ENCODE measurements around the gene KIF3C. TPM values are rescaled to one million over a fixed set of nuclear protein-coding genes. Genes with fewer than 3 reads are reported as not detected.
A peak's percentile ranks its signal among the peaks of the same experiment; 100 is the strongest.
"Not testable (repeated sequence)": the region's sequence is repeated elsewhere in the genome, so short reads cannot be mapped to it uniquely, and the experiment has no call there.

KIF3C gene
- total RNA-seq, 3 donors from 2014 or later, result 1.1 to 2.2 (median 1.7) TPM

DNA sequence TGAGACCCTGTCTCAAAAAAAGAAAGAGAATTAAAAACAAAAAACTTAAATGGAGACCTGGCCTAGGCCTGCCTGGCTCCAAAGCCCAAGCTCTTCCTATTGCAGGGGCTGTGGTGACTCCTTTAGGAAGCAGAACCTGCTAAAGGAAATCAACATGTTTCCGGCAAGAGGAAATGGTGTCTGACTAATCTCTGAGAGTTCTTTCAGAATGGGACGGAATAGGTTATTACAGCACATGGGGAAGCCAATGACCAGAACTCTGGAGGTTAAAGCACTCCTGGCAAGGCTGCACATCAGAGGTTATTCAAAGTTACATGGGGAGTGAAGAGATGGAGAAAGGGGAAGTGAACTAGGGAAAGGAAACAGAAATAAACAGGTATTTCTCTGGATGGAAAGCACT, 21.4 kb downstream of the KIF3C start:
- Mint-ChIP-seq H3K27me3 (ENCODE audit: low read depth) (no peaks in the 10 kb centered on the region), H3K4me3 (no peak overlapping the region), H3K9me3 (no peaks in the 10 kb centered on the region), H3K36me3 (ENCODE audit: insufficient read depth) (no peaks in the 10 kb centered on the region), H3K4me1 (ENCODE audit: low read depth) (peaks cover 7% of the 10 kb centered on the region)
- DNase-seq (no peak), ATAC-seq (no peak)

DNA sequence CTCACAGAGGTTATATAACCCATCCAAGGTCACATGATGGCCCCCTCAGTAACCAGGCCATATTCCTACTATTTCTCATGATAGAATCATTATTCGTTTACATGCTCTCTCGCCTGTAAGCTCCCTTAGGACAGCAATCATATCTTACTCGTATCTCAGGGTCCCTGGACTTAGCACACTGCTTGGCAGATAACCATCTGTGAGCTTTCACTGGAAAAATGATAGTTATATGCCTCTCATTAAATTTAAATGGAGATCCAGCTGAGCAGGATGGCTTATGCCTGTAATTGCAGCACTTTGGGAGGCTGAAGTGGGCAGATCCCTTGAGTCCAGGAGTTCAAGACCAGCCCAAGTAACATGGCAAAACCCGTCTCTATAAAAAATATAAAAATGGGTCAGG, 21.9 kb downstream of the KIF3C start:
- Mint-ChIP-seq H3K4me3 (no peak overlapping the region), H3K4me1 (ENCODE audit: low read depth) (peaks cover 7% of the 10 kb centered on the region), H3K36me3 (ENCODE audit: insufficient read depth) (no peaks in the 10 kb centered on the region), H3K9me3 (no peaks in the 10 kb centered on the region), H3K27me3 (ENCODE audit: low read depth) (no peaks in the 10 kb centered on the region)
- no peak for DNase-seq
- no peak for ATAC-seq

DNA sequence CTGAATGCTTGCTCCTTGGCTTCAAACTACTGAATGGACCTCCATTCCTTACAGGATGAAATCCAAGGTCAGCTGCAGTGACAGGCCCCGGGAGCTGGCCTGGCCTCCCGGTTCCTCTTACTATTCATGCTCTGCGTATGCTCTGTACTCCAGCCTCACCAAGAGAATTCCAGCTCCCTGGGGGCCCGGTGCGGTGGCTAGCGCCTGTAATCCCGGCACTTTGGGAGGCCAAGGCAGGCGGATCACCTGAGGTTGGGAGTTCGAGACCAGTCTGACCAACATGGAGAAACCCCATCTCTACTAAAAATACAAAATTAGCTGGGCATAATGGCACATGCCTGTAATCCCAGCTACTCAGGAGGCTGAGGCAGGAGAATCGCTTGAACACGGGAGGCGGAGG, 23.7 kb downstream of the KIF3C start:
- ATAC-seq; H3K27me3 Mint-ChIP-seq (ENCODE audit: low read depth); H3K9me3 Mint-ChIP-seq; H3K4me1 Mint-ChIP-seq (ENCODE audit: low read depth); H3K4me3 Mint-ChIP-seq; H3K36me3 Mint-ChIP-seq (ENCODE audit: insufficient read depth); DNase-seq: not testable (repeated sequence)

DNA sequence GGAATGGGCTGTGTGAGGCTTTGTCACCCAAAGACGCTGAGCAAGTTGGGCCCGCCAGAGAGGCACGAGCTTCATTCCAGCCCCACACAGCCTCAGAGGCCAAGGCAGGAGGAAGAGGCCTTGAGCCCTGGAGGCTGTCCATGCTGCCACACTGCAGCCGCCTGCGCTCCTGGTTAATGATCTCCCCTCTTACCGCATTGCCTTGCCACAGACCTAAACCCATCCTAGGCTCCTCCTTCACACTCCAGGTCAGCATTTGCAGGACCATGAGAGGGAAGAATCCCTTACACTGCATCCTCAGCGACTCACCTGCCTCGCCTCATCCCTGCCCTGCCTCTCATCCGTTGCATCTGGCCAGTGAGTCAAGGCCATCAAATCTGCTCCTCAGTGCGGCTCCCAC, 24.6 kb downstream of the KIF3C start:
- DNase-seq (no peak), ATAC-seq (no peak)
- no peaks in the 10 kb centered on the region for H3K27me3 Mint-ChIP-seq (ENCODE audit: low read depth)
- peaks cover 7% of the 10 kb centered on the region for H3K4me1 Mint-ChIP-seq (ENCODE audit: low read depth)
- H3K9me3 Mint-ChIP-seq, result no peaks in the 10 kb centered on the region
- H3K36me3 Mint-ChIP-seq (ENCODE audit: insufficient read depth), result no peaks in the 10 kb centered on the region
- no peak overlapping the region for H3K4me3 Mint-ChIP-seq

DNA sequence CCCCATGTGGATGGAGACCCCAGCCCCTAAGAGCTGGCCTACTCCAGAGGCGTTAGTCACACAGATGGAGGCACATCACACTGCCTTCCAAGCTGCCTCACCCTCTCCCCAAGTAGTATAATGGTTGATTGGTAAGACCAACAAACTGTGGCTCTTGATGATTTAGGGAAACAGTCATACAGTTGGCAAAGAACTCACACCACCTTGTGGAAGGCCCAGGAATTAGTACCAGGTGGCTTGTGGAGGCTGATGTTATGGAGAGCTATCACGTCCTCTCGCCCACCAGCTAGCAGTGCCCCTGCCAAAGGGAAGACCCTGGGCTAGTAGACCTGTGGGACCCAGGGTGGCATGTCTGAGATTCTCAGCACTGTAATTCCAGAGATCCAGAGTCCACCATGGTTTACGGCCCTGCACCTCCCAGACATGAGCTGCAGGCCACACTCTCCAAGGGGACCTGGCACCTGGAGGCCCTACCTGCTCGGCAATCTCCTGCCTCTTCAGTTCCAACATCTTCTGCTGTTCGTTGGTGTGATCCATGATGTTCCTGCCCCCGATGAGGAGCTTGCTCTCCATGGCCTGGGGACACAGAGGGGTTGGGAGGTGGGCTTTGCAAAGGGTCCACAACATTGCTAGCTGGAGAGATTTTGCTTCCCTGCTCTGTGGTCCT, 26.3 kb downstream of the KIF3C start:
- no peaks in the 10 kb centered on the region for H3K36me3 Mint-ChIP-seq (ENCODE audit: insufficient read depth)
- H3K27me3 Mint-ChIP-seq (ENCODE audit: low read depth), result no peaks in the 10 kb centered on the region
- DNase-seq (no peak), ATAC-seq (no peak)
- H3K4me1 Mint-ChIP-seq (ENCODE audit: low read depth), result peaks cover 4% of the 10 kb centered on the region
- H3K4me3 Mint-ChIP-seq, result no peak overlapping the region
- no peaks in the 10 kb centered on the region for H3K9me3 Mint-ChIP-seq

DNA sequence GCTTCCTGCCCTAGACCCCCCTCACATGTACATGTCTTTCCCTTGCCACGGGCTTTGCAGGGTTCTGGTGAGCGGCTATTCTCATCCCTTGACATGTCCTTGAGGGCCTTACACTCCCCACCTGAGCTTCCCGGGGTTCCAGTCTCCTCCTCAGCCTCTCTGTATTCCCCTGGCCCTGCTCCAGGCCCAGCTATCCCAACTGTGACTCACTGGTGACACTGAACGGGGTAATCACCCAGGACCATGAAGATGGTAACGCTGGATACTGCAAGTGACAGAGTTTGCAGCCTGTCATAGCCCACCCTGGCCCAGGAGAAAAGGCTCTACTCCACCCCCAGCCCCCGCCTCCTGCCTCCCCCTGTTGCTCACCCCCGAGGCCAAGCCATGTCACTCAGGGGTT, 27.3 kb downstream of the KIF3C start:
- Mint-ChIP-seq H3K9me3 (no peaks in the 10 kb centered on the region), H3K36me3 (ENCODE audit: insufficient read depth) (no peaks in the 10 kb centered on the region), H3K4me3 (no peak overlapping the region), H3K4me1 (ENCODE audit: low read depth) (no peaks in the 10 kb centered on the region), H3K27me3 (ENCODE audit: low read depth) (no peaks in the 10 kb centered on the region)
- no peak for ATAC-seq
- DNase-seq, result no peak

DNA sequence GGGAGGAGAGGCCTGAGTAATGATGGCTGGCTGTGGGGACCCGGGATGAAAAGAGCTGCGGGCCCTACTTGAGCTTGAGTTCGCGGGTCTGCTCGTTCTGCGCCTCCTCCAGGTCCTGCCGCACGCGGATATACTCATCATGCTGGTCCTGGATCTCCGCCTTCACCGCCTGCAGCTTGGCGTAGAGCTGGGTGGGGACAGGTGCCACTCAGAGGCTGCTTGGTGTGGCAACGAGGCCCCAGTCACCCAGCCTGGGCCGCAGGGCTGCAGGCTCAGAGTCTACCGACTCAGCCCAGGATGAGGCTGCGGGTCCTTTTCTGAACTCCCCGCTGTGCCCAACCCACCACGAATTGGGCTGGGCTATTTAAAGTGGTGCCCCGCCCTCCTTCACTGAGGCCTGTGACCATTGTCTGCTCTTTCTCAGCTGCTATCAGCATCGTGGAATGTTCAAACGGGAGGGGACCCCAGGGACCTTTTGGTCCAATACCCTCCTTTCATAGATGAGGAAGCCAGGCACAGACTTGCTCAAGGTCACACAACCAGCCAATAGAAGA, 28.0 kb downstream of the KIF3C start:
- H3K4me1 Mint-ChIP-seq (ENCODE audit: low read depth), result no peaks in the 10 kb centered on the region
- no peaks in the 10 kb centered on the region for H3K9me3 Mint-ChIP-seq
- H3K4me3 Mint-ChIP-seq, result no peak overlapping the region
- no peaks in the 10 kb centered on the region for H3K36me3 Mint-ChIP-seq (ENCODE audit: insufficient read depth)
- ATAC-seq, result no peak
- no peaks in the 10 kb centered on the region for H3K27me3 Mint-ChIP-seq (ENCODE audit: low read depth)
- no peak for DNase-seq

DNA sequence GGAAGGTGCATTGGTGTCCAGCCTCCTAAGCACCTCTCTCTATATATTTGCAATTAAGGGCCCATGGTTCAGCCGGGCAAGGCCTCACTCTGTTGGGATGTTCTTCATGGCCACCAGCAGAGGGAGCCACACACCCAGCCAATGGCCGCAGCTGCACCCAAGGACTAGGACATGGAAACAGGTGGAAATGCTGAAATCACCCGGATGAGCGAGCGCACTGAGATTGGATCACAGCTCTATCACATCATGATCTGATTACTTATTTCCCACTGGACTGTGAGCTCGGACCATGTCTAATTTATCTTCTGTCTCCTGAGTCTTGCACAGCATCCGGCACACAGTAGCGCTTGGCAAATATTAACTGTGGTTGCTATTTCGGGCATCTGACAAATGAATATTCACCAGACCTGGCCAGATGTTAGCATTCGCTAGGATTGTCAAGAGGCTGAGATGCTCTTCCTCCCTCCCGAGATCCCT, 31.2 kb downstream of the KIF3C start:
- Mint-ChIP-seq H3K4me3 (no peak overlapping the region), H3K27me3 (ENCODE audit: low read depth) (no peaks in the 10 kb centered on the region), H3K4me1 (ENCODE audit: low read depth) (no peaks in the 10 kb centered on the region), H3K9me3 (no peaks in the 10 kb centered on the region), H3K36me3 (ENCODE audit: insufficient read depth) (no peaks in the 10 kb centered on the region)
- peak; percentile 70 for DNase-seq
- peak; percentile 96 to 97 for ATAC-seq

DNA sequence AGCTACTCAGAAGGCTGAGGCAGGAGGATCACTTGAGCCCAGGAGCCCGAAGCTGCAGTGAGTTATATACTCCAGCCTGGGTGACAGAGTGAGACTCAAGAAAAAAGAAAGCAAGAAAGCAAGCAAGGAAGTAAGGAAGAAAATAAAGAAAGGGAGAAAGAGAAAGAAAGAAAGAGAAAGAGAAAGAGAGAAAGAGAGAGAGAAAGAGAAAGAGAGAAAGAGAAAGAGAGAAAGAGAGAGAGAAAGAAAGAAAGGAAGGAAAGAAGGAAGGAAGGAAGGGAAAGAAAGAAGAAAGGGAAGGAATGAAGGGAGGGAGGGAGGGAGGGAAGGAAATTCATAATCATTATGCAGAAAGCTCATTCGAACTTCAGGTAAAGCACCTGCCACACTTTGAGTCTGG, 33.9 kb downstream of the KIF3C start:
- no peak overlapping the region for H3K4me3 Mint-ChIP-seq
- no peaks in the 10 kb centered on the region for H3K9me3 Mint-ChIP-seq
- ATAC-seq, result no peak
- H3K4me1 Mint-ChIP-seq (ENCODE audit: low read depth), result no peaks in the 10 kb centered on the region
- H3K27me3 Mint-ChIP-seq (ENCODE audit: low read depth), result no peaks in the 10 kb centered on the region
- DNase-seq, result no peak
- H3K36me3 Mint-ChIP-seq (ENCODE audit: insufficient read depth), result no peaks in the 10 kb centered on the region

DNA sequence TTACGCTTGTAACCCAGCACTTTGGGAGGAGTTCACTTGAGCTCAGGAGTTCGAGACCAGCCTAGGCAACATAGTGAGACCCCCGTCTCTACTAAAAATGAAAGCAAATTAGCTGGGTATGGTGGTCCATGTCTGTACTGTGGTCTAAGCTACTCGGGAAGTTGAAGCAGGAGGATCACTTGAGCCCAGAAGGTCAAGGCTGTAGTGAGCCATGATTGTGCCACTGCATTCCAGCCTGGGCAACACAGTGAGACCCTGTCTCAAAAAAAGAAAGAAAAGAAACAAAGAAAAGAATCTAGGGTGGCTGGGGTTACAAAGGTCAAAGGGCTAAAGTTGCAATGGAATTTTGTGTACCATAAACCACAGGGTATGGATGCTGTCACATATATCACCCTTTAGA, 41.3 kb downstream of the KIF3C start:
- DNase-seq (no peak), ATAC-seq (no peak)
- no peaks in the 10 kb centered on the region for H3K4me1 Mint-ChIP-seq (ENCODE audit: low read depth)
- H3K9me3 Mint-ChIP-seq, result no peaks in the 10 kb centered on the region
- no peaks in the 10 kb centered on the region for H3K27me3 Mint-ChIP-seq (ENCODE audit: low read depth)
- H3K36me3 Mint-ChIP-seq (ENCODE audit: insufficient read depth), result no peaks in the 10 kb centered on the region
- no peak overlapping the region for H3K4me3 Mint-ChIP-seq

DNA sequence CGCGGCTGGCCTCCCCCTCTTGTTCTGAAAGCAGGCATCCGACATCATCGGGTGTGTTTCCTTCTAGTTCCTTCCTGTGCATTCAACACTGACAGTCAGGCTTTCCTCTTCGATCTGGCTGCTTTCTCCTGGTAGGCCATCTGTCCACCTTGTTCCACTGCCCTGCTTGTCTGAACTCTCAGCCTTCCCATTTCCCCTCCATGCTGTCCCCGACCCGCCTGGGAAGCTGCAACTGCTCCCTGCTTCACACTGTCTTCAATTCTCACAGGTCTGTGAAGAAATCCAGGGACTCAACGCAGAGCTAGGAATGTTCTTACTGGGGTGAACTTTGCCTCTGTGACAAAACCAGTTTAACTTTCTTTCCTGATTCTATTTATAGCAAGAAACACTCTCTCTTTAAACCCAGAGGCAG, 43.0 kb downstream of the KIF3C start:
- H3K9me3 Mint-ChIP-seq, result no peaks in the 10 kb centered on the region
- H3K4me3 Mint-ChIP-seq, result no peak overlapping the region
- DNase-seq (no peak), ATAC-seq (no peak)
- no peaks in the 10 kb centered on the region for H3K4me1 Mint-ChIP-seq (ENCODE audit: low read depth)
- no peaks in the 10 kb centered on the region for H3K27me3 Mint-ChIP-seq (ENCODE audit: low read depth)
- H3K36me3 Mint-ChIP-seq (ENCODE audit: insufficient read depth), result no peaks in the 10 kb centered on the region

DNA sequence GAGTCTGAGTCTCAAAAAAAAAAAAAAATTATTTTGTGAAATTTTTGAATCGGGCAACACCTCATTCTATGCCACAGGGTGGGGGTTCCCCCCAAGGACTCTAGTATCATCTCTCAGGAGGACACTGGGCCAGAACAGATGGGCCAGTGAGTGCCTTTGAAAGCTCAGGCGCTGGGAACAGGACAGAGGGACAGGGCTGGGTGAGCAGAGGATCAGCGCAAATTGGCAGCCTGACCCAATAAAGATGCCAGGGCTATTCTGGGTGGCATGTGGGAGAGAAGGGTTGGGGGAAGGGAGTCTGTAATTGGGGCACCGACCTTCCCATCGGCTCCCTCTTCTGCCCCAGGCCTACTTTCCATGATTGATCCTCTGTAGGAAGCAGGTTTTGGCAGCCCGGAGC, 44.0 kb downstream of the KIF3C start:
- ATAC-seq (no peak), DNase-seq (no peak)
- H3K9me3 Mint-ChIP-seq, result no peaks in the 10 kb centered on the region
- H3K4me1 Mint-ChIP-seq (ENCODE audit: low read depth), result no peaks in the 10 kb centered on the region
- no peaks in the 10 kb centered on the region for H3K27me3 Mint-ChIP-seq (ENCODE audit: low read depth)
- H3K4me3 Mint-ChIP-seq, result no peak overlapping the region
- no peaks in the 10 kb centered on the region for H3K36me3 Mint-ChIP-seq (ENCODE audit: insufficient read depth)

DNA sequence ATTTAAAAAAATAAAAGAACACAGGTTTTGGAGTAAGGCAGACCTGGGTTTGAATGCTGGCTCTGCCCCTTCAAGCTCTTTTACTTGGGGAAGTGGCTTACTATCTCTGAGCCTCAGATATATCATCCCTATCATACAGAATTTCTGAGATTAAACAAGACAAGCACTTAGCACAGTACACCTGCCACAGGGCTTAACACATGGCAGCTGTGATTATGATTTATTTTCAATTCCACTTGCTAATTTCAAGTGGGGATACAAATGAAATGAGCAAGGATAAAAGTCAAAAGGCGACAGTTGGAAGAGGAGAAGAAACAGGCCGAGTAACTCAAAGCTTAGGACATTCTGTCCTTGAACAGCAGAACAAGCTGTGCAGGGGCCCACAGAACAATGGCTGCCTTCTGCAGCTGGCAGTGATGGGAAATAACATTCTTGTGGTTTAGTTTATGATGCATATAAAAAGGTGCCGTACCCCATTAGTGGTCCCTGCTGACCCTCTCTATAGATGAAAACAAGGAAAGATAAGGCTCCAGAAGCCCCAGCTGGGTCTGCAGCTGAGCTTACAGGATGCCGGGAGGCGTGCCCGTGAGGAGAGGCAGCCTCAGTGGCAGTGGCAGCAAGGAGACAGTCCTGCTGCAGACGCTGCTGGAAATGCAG, 45.3 kb downstream of the KIF3C start:
- no peak for DNase-seq
- Mint-ChIP-seq H3K4me1 (ENCODE audit: low read depth) (no peaks in the 10 kb centered on the region), H3K4me3 (no peak overlapping the region), H3K27me3 (ENCODE audit: low read depth) (no peaks in the 10 kb centered on the region), H3K36me3 (ENCODE audit: insufficient read depth) (no peaks in the 10 kb centered on the region), H3K9me3 (no peaks in the 10 kb centered on the region)
- no peak for ATAC-seq

DNA sequence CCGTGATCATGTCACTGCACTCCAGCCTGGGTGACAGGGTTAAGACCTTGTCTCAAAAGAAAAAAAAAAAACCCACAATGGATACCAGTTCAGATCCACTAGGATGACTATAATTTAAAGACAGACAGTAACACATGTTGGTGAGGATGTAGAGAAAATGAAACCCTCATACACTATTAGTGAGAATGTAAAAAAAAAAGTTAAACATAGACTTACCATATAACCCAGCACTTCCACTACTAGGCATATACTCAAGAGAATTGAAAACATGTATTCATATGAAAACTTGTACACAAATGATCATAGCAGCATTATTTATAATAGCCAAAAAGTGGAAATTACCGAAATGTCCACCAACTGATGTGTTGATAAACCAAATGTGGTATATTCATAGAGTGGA, 48.7 kb downstream of the KIF3C start:
- Mint-ChIP-seq H3K27me3 (ENCODE audit: low read depth) (no peaks in the 10 kb centered on the region), H3K4me1 (ENCODE audit: low read depth) (no peaks in the 10 kb centered on the region), H3K4me3 (no peak overlapping the region), H3K9me3 (no peaks in the 10 kb centered on the region), H3K36me3 (ENCODE audit: insufficient read depth) (no peaks in the 10 kb centered on the region)
- no peak for ATAC-seq
- DNase-seq, result no peak

DNA sequence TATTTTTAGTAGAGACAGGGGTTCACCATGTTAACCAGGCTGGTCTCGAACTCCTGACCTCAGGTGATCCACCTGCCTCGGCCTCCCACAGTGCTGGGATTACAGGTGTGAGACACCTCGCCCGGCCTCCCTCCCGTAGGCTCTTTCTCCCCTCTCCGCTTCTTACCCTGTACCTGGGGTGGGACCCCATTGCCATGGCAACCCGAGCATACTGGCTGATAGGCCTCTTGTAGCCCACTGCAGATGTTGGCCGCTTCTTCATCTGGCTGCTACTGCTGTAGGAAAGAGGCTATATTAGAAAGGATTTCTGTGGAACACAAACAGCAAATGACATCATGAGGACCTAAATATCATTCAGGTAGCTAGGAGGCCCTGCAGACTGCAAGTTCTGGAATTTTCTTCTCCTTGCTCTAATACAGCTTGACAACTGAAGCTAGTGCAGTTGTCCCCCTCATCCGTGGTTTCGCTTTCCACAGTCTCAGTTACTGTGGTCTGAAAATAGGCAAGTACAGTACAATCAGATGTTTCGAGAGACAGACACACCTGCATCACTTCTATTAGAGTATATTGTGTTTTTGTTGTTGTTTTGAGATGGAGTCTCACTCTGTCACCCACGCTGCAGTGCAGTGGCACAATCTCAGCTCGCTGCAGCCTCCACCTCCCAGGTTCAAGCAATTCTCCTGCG, 52.4 kb downstream of the KIF3C start:
- H3K9me3 Mint-ChIP-seq, result no peaks in the 10 kb centered on the region
- no peaks in the 10 kb centered on the region for H3K27me3 Mint-ChIP-seq (ENCODE audit: low read depth)
- no peaks in the 10 kb centered on the region for H3K4me1 Mint-ChIP-seq (ENCODE audit: low read depth)
- peaks cover 9% of the 10 kb centered on the region for H3K36me3 Mint-ChIP-seq (ENCODE audit: insufficient read depth)
- no peak for DNase-seq
- H3K4me3 Mint-ChIP-seq, result no peak overlapping the region
- no peak for ATAC-seq
